Measurements from ENCODE around the gene UST. TPM values are rescaled to one million over a fixed set of nuclear protein-coding genes. Genes with fewer than 3 reads are reported as not detected.

UST gene
- total and polyA plus RNA-seq, 2 of the 8 experiments (the other 6 are each of a cell fraction or from before 2014, with no cell fraction given): 13.5 to 34.5 TPM

DNA sequence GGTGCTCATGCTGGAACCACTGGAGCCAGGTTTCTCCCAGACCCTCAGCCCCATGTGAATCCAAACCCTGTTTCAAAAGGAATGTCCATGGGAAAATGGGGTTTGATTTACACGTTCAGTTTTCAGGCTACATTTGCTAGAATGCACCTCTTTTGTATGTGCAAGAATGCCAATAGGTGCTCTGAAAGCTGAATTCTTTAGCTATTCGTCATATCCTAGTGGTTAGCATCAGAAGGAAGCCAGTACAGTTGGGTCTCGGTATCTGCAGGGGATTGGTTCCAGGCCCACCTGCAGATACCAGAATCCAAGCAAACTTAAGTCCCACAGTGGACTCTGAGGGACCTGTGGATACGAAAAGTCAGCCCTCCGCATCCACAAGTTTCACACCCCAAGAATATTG lies 93.4 kb downstream of the UST start (continued):
- TF ChIP-seq NRF1 (IDR thresholded peaks at IDR 0.05; ENCODE audit: low read depth, low read length): no peak

All from H1 (cell line).